ENCODE measurements around the gene NKD2. TPM values are rescaled to one million over a fixed set of nuclear protein-coding genes. Genes with fewer than 3 reads are reported as not detected.

Gene NKD2
- total RNA-seq, 1 experiment from 2014 or later: 20.4 TPM

DNA sequence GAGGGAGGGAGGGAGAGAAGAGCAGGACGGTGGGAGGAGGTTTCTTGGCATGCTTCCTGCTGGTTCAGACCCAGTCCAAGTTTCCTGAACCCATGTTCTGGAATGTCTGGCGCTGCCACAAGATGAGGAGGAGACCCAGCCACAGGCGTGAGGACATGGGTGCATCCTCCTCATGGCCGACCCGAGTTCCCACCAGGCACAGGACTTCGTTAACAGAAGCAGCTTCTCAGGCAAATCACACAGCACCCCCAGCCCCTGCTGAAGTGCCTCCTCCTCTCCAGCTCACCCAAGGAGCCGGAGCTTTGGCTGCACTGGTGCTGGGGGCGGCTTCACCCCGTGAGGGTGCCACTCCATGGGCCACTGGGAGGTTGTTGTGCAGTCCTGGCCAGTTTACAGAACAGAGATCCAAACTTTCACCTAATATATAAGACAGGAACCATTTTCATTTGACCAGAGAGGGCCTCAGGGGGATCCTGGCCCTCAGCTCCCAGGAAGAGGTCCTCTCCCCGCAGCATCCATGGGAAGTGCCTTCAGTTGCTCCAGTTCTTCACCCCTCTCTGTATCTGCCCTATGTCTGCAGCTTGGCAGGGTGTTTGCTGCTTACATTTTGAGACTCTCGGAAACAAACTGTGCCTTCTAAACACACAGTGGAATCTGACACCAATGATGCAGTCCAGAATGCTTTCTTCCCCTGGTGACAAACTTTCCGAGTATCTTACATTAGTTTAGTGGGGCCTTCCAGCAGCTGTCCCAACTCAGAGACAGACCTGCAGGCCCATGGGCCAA lies 10.2 kb upstream of the NKD2 start:
- BruUV-seq (replicated peaks): no TSS peak
- ChIA-PET RAD21 (ENCODE audit: low non-redundant PET in 1 of 2, low total read pairs in 2 of 2, uncharacterized antibody in 2 of 2, unreplicated experiment in 2 of 2) (no interaction called here), POLR2A (no interaction called here), CTCF (no interaction called here)
- no peak overlapping the region for H2AFZ ChIP-seq (ENCODE audit: low read depth, low read length, poor library complexity, severe bottlenecking)
- TF ChIP-seq EZH2phosphoT487 (IDR thresholded peaks at IDR 0.05; ENCODE audit: borderline replicate concordance): no peak
- TF ChIP-seq, protein P1, sequence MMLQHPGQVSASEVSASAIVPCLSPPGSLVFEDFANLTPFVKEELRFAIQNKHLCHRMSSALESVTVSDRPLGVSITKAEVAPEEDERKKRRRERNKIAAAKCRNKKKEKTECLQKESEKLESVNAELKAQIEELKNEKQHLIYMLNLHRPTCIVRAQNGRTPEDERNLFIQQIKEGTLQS (IDR thresholded peaks at IDR 0.05): no peak
- TF ChIP-seq JUND (IDR thresholded peaks at IDR 0.05): no peak
- no peaks in the 10 kb centered on the region for H3K36me3 ChIP-seq (ENCODE audit: control insufficient read depth in 1 of 2, insufficient read depth in 2 of 2, low read length in 2 of 2)
- no peaks in the 10 kb centered on the region for H3K9me3 ChIP-seq (ENCODE audit: control insufficient read depth in 1 of 2, insufficient read depth in 1 of 2, low read depth in 1 of 2, low read length in 2 of 2)
- peaks cover 26% of the 10 kb centered on the region; the same call in 1 of the 2 replicates for H3K27me3 ChIP-seq (ENCODE audit: insufficient read depth, low read length)
- H3K9ac ChIP-seq (ENCODE audit: low read length): no peak overlapping the region
- H4K20me1 ChIP-seq (ENCODE audit: insufficient read depth): no peaks in the 10 kb centered on the region
- H3K4me3 ChIP-seq (replicated peaks in 1 of 2; ENCODE audit: low read depth in 1 of 2, low read length in 2 of 2): no peak overlapping the region
- H3K4me2 ChIP-seq (ENCODE audit: low read length): no peak overlapping the region
- DNase-seq (ENCODE audit: low read depth, low spot score) (no peak), ATAC-seq (no peak)
- peaks cover 15 to 22% of the 10 kb centered on the region in 2 experiments for H3K4me1 ChIP-seq (ENCODE audit: control insufficient read depth in 1 of 2, insufficient read depth in 2 of 2, low read length in 2 of 2)
- H3K27ac ChIP-seq (ENCODE audit: low read depth, low read length): no peak overlapping the region
- no peaks in the 10 kb centered on the region for H3K79me2 ChIP-seq (ENCODE audit: insufficient read depth, low read length)
- intact Hi-C loops (cut with micrococcal nuclease): no loop called here
- no peaks in the 10 kb centered on the region for H3K9me2 ChIP-seq (ENCODE audit: insufficient read depth)

DNA sequence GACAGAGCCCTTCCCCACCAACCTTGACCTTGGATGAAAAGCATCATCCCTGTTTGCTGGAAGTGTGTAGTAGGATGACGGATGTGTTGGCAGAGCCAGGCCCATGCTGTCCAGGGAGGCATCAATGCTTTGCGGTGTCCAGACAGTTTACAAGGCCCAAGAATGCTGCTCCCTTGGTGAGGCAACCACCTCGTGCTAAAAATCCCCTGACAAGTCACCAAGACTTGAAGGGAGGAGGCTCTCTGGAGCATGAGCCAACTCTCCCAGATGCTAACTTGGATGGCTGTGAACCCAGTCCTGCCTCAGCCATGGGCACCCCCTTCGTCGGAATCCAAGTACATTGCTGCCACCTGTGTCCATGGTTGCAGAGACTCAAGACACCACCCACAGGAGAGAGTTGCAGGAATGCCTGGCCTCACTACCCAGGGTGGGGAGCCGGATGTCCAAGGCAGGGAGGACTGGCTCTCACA lies 9.5 kb upstream of the NKD2 start:
- Histone ChIP-seq H4K20me1 (ENCODE audit: insufficient read depth) (no peaks in the 10 kb centered on the region), H3K79me2 (ENCODE audit: insufficient read depth, low read length) (no peaks in the 10 kb centered on the region), H2AFZ (ENCODE audit: low read depth, low read length, poor library complexity, severe bottlenecking) (no peak overlapping the region), H3K9me3 (ENCODE audit: control insufficient read depth in 1 of 2, insufficient read depth in 1 of 2, low read depth in 1 of 2, low read length in 2 of 2) (no peaks in the 10 kb centered on the region), H3K27ac (ENCODE audit: low read depth, low read length) (no peak overlapping the region), H3K4me3 (replicated peaks in 1 of 2; ENCODE audit: low read depth in 1 of 2, low read length in 2 of 2) (no peak overlapping the region), H3K4me2 (ENCODE audit: low read length) (no peak overlapping the region), H3K4me1 (ENCODE audit: control insufficient read depth in 1 of 2, insufficient read depth in 2 of 2, low read length in 2 of 2) (peaks cover 21 to 28% of the 10 kb centered on the region in 2 experiments), H3K36me3 (ENCODE audit: control insufficient read depth in 1 of 2, insufficient read depth in 2 of 2, low read length in 2 of 2) (no peaks in the 10 kb centered on the region), H3K27me3 (ENCODE audit: insufficient read depth, low read length) (peaks cover 26% of the 10 kb centered on the region; the same call in 1 of the 2 replicates), H3K9ac (ENCODE audit: low read length) (no peak overlapping the region), H3K9me2 (ENCODE audit: insufficient read depth) (no peaks in the 10 kb centered on the region)
- intact Hi-C loops (cut with micrococcal nuclease): no loop called here
- BruUV-seq (replicated peaks): no TSS peak
- DNase-seq (ENCODE audit: low read depth, low spot score): no peak
- ATAC-seq: no peak
- ChIA-PET RAD21 (ENCODE audit: low non-redundant PET in 1 of 2, low total read pairs in 2 of 2, uncharacterized antibody in 2 of 2, unreplicated experiment in 2 of 2) (no interaction called here), CTCF (no interaction called here), POLR2A (no interaction called here)
- TF ChIP-seq SRF (IDR thresholded peaks at IDR 0.05; ENCODE audit: low read depth) (no peak), RAD21 (IDR thresholded peaks at IDR 0.05; ENCODE audit: low read depth) (no peak), EZH2 (IDR thresholded peaks at IDR 0.05) (no peak), POLR2A (IDR thresholded peaks at IDR 0.05; ENCODE audit: borderline replicate concordance, extremely low read depth, insufficient read depth, insufficient read length) (no peak), SP1 (IDR thresholded peaks at IDR 0.05; ENCODE audit: low read depth) (no peak)
- TF ChIP-seq, protein P2, sequence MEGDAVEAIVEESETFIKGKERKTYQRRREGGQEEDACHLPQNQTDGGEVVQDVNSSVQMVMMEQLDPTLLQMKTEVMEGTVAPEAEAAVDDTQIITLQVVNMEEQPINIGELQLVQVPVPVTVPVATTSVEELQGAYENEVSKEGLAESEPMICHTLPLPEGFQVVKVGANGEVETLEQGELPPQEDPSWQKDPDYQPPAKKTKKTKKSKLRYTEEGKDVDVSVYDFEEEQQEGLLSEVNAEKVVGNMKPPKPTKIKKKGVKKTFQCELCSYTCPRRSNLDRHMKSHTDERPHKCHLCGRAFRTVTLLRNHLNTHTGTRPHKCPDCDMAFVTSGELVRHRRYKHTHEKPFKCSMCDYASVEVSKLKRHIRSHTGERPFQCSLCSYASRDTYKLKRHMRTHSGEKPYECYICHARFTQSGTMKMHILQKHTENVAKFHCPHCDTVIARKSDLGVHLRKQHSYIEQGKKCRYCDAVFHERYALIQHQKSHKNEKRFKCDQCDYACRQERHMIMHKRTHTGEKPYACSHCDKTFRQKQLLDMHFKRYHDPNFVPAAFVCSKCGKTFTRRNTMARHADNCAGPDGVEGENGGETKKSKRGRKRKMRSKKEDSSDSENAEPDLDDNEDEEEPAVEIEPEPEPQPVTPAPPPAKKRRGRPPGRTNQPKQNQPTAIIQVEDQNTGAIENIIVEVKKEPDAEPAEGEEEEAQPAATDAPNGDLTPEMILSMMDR (IDR thresholded peaks at IDR 0.05 in 2 of 3, conservative IDR thresholded peaks at IDR 0.05 in 1 of 3; ENCODE audit: borderline replicate concordance in 1 of 3, insufficient read depth in 1 of 3, low read depth in 2 of 3, low read length in 2 of 3): no peak

All from HCT116 (cell line).